ENCODE results near the gene PDE6H. TPM values are rescaled to one million over a fixed set of nuclear protein-coding genes. Genes with fewer than 3 reads are reported as not detected.
A peak's percentile ranks its signal among the peaks of the same experiment; 100 is the strongest.

Gene PDE6H
- total RNA-seq, 1 donor from 2014 or later, result not detected

- no peak for DNase-seq (ENCODE audit: low read depth in 2 of 2)
Measured at GRCh38 chr12:14974633-14975032, 1.8 kb downstream of the PDE6H start.

- DNase-seq (ENCODE audit: low read depth in 2 of 2), result no peak
Measured at GRCh38 chr12:14975457-14975856, 2.6 kb downstream of the PDE6H start.

GRCh38 chr12:14976658-14977057, 3.8 kb downstream of the PDE6H start:
- no peak for DNase-seq (ENCODE audit: low read depth in 2 of 2)

GRCh38 chr12:14979468-14979867, 6.6 kb downstream of the PDE6H start:
- no peak for DNase-seq (ENCODE audit: low read depth in 2 of 2)

GRCh38 chr12:14981049-14981448, 8.2 kb downstream of the PDE6H start:
- no peak for DNase-seq (ENCODE audit: low read depth in 2 of 2)

GRCh38 chr12:14982562-14982961, 9.7 kb downstream of the PDE6H start:
- no peak for DNase-seq (ENCODE audit: low read depth in 2 of 2)

GRCh38 chr12:14982991-14983390, 10.1 kb downstream of the PDE6H start:
- no peak for DNase-seq (ENCODE audit: low read depth in 2 of 2)

- DNase-seq (ENCODE audit: low read depth in 2 of 2), result no peak
Measured at GRCh38 chr12:14984036-14984435, 11.2 kb downstream of the PDE6H start.

GRCh38 chr12:14984766-14985285, 12.0 kb downstream of the PDE6H start:
- no peak for DNase-seq (ENCODE audit: low read depth in 2 of 2)

- peak; percentile 22 to 49 for DNase-seq (ENCODE audit: low read depth in 2 of 2)
Measured at GRCh38 chr12:14986449-14986848, 13.6 kb downstream of the PDE6H start.

GRCh38 chr12:14988035-14988434, 15.2 kb downstream of the PDE6H start:
- no peak for DNase-seq (ENCODE audit: low read depth in 2 of 2)

- no peak for DNase-seq (ENCODE audit: low read depth in 2 of 2)
Measured at GRCh38 chr12:14989790-14990189, 16.9 kb downstream of the PDE6H start.

GRCh38 chr12:14991069-14991468, 18.2 kb downstream of the PDE6H start:
- no peak for DNase-seq (ENCODE audit: low read depth in 2 of 2)

- DNase-seq (ENCODE audit: low read depth in 2 of 2), result no peak
Measured at GRCh38 chr12:14992673-14993072, 19.8 kb downstream of the PDE6H start.

GRCh38 chr12:14993117-14993516, 20.3 kb downstream of the PDE6H start:
- no peak for DNase-seq (ENCODE audit: low read depth in 2 of 2)

- peak in 1 of 2 donors; percentile 64 for DNase-seq (ENCODE audit: low read depth in 2 of 2)
Measured at GRCh38 chr12:14993537-14994266, 20.9 kb downstream of the PDE6H start.

GRCh38 chr12:14994610-14995009, 21.8 kb downstream of the PDE6H start:
- peak in 1 of 2 donors; percentile 38 for DNase-seq (ENCODE audit: low read depth in 2 of 2)

GRCh38 chr12:14995583-14996425, 23.0 kb downstream of the PDE6H start:
- DNase-seq (ENCODE audit: low read depth in 2 of 2), result peak; percentile 83 to 89

GRCh38 chr12:14997998-14998397, 25.2 kb downstream of the PDE6H start:
- no peak for DNase-seq (ENCODE audit: low read depth in 2 of 2)

- no peak for DNase-seq (ENCODE audit: low read depth in 2 of 2)
Measured at GRCh38 chr12:14999021-14999694, 26.3 kb downstream of the PDE6H start.

GRCh38 chr12:14999695-15000365, 27.0 kb downstream of the PDE6H start:
- no peak for DNase-seq (ENCODE audit: low read depth in 2 of 2)

All from lung microvascular endothelial cell (primary cell).